Neural crest cell (in vitro differentiated cells): Measurements from ENCODE around the gene TIGD1. TPM values are rescaled to one million over a fixed set of nuclear protein-coding genes. Genes with fewer than 3 reads are reported as not detected.
A peak's percentile ranks its signal among the peaks of the same experiment; 100 is the strongest.

Experiments
- DNase-seq: peaks from one replicate; pipeline ENCODE4 v3.0.0; 2021; ENCODE audit warnings: low read depth, mixed read lengths, low spot score
- H3K27ac Mint-ChIP-seq: one replicate; pipeline ENCODE4 v1.8.0; 2021; ENCODE audit warnings: mild to moderate bottlenecking, mixed read lengths; ENCODE audit not compliant: unreplicated experiment
- H3K27me3 Mint-ChIP-seq: 2 replicates; pipeline ENCODE4 v1.8.0; 2021; ENCODE audit warnings: low read depth, mild to moderate bottlenecking, mixed read lengths
- H3K36me3 Mint-ChIP-seq: 2 replicates; pipeline ENCODE4 v1.8.0; 2021; ENCODE audit warnings: low read depth, mild to moderate bottlenecking, mixed read lengths
- H3K4me1 Mint-ChIP-seq: 2 replicates; pipeline ENCODE4 v1.8.0; 2021; ENCODE audit warnings: mixed read lengths
- H3K4me3 Mint-ChIP-seq: one replicate; pipeline ENCODE4 v1.8.0; 2021; ENCODE audit warnings: mild to moderate bottlenecking, mixed read lengths
- H3K9me3 Mint-ChIP-seq: 2 replicates; pipeline ENCODE4 v1.8.0; 2021; ENCODE audit warnings: mixed read lengths
- CTCF ChIP-seq: fragments of 200-600 bp; sonication (generic); conservative IDR thresholded peaks from 2 replicates; pipeline ENCODE4 v1.5.0; 2021; ENCODE audit warnings: antibody characterized with exemption, mild to moderate bottlenecking
- total RNA-seq: library from RNA; stranded (reverse); gene quantifications from 2 replicates; pipeline ENCODE4 v1.2.1, GENCODE V29; 2021

The TIGD1 gene
- total RNA-seq, 1 donor from 2014 or later, result 11.8 TPM

DNA sequence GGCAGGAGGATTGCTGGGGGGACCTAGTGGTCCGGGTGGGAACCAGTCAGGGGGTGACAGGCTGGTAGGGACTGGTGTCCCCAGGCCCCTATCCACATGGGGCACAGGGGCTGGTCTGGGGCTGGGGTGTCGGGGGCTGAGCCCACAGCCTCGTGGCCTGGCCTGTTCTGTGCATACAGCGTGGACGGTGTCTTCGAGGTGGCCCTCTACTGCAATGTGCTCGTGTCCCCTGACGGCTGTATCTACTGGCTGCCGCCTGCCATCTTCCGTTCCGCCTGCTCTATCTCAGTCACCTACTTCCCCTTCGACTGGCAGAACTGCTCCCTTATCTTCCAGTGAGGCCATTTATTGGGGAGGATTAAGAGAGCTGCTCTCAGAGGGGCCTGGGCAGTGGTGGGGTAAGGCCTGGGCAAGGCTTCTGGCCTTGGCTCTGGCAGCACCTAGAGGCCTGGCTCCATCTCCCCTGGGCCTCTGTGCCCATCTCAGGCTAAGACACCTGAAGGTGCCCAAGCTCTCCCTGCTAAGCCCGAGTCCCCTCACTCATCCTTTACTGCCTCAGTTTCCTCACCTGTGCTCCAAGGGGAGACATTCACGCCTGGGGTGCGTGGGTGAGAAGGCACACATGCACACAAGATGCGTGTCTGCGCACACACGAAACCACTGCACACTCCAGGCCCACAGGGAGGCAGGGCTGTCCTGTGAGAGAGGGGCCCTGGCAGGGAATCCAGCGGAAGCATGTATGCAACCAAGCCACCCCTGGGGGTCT, 9.0 kb downstream of the TIGD1 start:
- DNase-seq, result no peak
- H3K27ac Mint-ChIP-seq, result no peak overlapping the region
- H3K4me1 Mint-ChIP-seq, result peaks cover 5% of the 10 kb centered on the region
- H3K36me3 Mint-ChIP-seq, result peaks cover 9% of the 10 kb centered on the region
- peaks cover 3% of the 10 kb centered on the region for H3K27me3 Mint-ChIP-seq
- TF ChIP-seq CTCF, result no peak
- no peak overlapping the region for H3K4me3 Mint-ChIP-seq
- peaks cover under 1% of the 10 kb centered on the region for H3K9me3 Mint-ChIP-seq

DNA sequence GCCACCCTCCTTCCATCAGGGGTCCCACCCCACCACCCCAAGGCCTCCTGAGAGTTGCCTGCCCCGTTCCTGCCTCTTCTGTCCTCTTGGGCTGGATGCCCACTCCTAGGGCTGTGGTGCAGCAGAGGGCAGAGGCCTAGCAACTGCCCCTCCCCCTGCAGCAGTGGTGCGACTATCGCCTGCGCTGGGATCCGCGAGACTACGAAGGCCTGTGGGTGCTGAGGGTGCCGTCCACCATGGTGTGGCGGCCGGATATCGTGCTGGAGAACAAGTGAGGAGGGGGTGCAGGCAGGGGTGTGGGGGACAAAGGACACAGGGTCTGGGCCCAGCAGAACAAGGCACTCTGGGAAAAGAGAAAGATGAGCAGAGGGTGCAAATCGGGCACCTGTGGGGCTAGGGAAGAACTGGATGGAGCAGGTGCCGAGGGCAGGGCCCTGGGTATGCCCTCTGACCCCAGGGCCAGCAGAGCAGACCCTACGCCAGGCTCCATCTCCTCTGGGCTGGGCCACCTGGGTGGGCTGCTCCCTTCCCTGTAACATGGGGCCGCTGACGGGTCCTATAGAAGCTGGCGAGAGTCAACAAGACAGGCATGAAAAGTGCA, 9.8 kb downstream of the TIGD1 start:
- peaks cover 5% of the 10 kb centered on the region for H3K4me1 Mint-ChIP-seq
- TF ChIP-seq CTCF, result no peak
- DNase-seq, result no peak
- peaks cover 3% of the 10 kb centered on the region for H3K27me3 Mint-ChIP-seq
- no peak overlapping the region for H3K4me3 Mint-ChIP-seq
- H3K36me3 Mint-ChIP-seq, result peaks cover 8% of the 10 kb centered on the region
- H3K9me3 Mint-ChIP-seq, result peaks cover 3% of the 10 kb centered on the region
- no peak overlapping the region for H3K27ac Mint-ChIP-seq

DNA sequence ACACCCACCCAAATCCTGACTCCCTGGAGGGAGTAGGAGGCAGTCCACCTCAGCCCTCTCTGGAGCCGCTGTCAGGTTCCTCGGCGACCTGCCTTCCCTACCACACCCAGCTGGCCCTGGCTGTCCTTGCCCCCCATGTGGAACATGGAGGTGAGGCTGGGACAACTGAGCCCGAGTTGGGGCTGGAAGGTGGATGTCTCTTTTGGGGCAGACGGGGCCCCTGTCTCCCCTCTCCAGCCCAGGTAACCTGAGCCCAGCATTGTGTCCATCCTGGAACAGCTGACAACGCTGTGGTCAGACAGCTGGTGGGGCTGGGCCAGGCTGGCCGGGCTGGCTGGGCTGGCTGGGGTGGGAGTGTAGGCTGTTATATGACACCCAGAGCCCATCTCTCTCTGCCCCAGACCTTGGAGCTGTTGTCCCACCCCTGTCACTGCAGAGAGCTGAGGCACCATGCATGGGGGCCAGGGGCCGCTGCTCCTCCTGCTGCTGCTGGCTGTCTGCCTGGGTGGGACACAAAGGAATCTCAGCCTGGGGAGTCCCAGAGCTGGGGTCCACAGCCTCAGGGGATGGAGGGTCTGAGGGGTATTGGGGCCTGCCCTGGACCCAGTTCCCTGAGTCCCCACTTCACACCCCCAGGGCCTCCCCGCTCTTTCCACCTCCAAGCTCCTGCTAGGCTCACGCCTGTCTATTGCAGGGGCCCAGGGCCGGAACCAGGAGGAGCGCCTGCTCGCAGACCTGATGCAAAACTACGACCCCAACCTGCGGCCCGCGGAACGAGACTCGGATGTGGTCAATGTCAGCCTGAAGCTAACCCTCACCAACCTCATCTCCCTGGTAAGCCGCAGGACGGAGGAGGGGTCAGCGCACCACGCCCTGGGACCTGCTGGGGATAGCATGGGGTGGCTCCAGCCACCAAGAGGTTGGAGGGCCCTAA, 10.8 kb downstream of the TIGD1 start, which contains the start of gene CHRNG:
TSS of gene CHRNG (plus strand) at position 395 of the 934 bp plus-strand sequence. CDS start at position 451, 56 bp downstream.
- Mint-ChIP-seq H3K9me3 (peaks cover 3% of the 10 kb centered on the region), H3K27me3 (peaks cover 3% of the 10 kb centered on the region), H3K36me3 (peaks cover 6% of the 10 kb centered on the region), H3K4me1 (peaks cover 7% of the 10 kb centered on the region), H3K27ac (no peak within 1 kb of the TSS), H3K4me3 (no peak within 1 kb of the TSS)
- no peak for DNase-seq
- TF ChIP-seq CTCF, result no peak

- peaks cover 3% of the 10 kb centered on the region for H3K9me3 Mint-ChIP-seq
- no peak for TF ChIP-seq CTCF
- peaks cover 6% of the 10 kb centered on the region for H3K36me3 Mint-ChIP-seq
- DNase-seq, result no peak
- no peak overlapping the region for H3K4me3 Mint-ChIP-seq
- no peak overlapping the region for H3K27ac Mint-ChIP-seq
- peaks cover 3% of the 10 kb centered on the region for H3K27me3 Mint-ChIP-seq
- peaks cover 14% of the 10 kb centered on the region for H3K4me1 Mint-ChIP-seq
Measured at GRCh38 chr2:232538671-232539070, 11.7 kb downstream of the TIGD1 start.

DNA sequence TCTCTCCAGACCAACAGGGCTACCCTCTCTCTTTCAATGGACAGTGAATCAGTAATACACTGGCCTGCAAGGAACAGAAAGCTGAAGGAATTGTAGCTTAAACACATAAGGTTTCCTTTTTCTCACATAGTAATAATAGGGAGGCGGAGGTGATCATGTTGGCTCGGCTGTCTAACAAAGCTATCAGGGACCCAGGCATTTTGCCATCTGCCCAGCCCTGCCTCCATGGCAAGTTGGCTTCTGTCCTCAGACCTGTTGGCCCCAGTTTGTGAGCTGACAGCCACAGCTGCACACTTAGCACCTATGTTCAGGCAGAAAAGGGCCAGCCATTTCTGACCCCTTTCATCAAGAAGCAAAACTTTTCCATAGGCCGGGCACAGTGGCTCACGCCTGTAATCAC, 12.9 kb downstream of the TIGD1 start:
- Mint-ChIP-seq H3K27me3 (peaks cover 3% of the 10 kb centered on the region), H3K4me1 (peaks cover 20% of the 10 kb centered on the region), H3K27ac (no peak overlapping the region), H3K9me3 (peaks cover 3% of the 10 kb centered on the region), H3K4me3 (peak overlapping the region; percentile 3), H3K36me3 (peaks cover 4% of the 10 kb centered on the region)
- DNase-seq, result no peak
- no peak for TF ChIP-seq CTCF
